Upper lobe of right lung (tissue), 1 donor: ENCODE measurements around the gene PDLIM7. TPM values are rescaled to one million over a fixed set of nuclear protein-coding genes. Genes with fewer than 3 reads are reported as not detected.
A peak's percentile ranks its signal among the peaks of the same experiment; 100 is the strongest.

Experiments
- ATAC-seq: fragments of 200-7000 bp; cut with Tn5 transposase; one replicate; pipeline ENCODE4 v1.9.1; 2020; ENCODE audit warnings: mild to moderate bottlenecking, moderate library complexity
- DNase-seq: peaks from one replicate; pipeline ENCODE4 v3.0.0-alpha.2; 2020
- H3K27ac ChIP-seq: fragments of 200-600 bp; one replicate; pipeline ENCODE4 v1.8.0; 2022
- H3K27me3 ChIP-seq: fragments of 200-600 bp; one replicate; pipeline ENCODE4 v1.8.0; 2022; ENCODE audit warnings: mild to moderate bottlenecking
- H3K36me3 ChIP-seq: fragments of 200-600 bp; one replicate; pipeline ENCODE4 v1.8.0; 2022
- H3K4me1 ChIP-seq: fragments of 200-600 bp; one replicate; pipeline ENCODE4 v1.8.0; 2022
- H3K4me3 ChIP-seq: fragments of 200-600 bp; one replicate; pipeline ENCODE4 v1.8.0; 2022; ENCODE audit warnings: mild to moderate bottlenecking
- H3K9me3 ChIP-seq: fragments of 200-600 bp; one replicate; pipeline ENCODE4 v1.8.0; 2022
- CTCF ChIP-seq: fragments of 200-600 bp; IDR thresholded peaks from one replicate; pipeline ENCODE4 v1.8.0; 2022; ENCODE audit warnings: antibody characterized with exemption
- intact Hi-C: fragments of 100-400 bp; cut with DNase I; formaldehyde crosslinking; loops from one replicate; pipeline ENCODE4 v1.11.0; 2022
- total RNA-seq: library from RNA; stranded (reverse); fragmentation: NEBNext Ultra II Directional; extraction: Animal tissue kit (Norgen Biotek cat#: 25700); gene quantifications from one replicate; pipeline ENCODE4 v1.2.1, GENCODE V29; 2021
- donor health status: DM: no; HTN: yes; CAD: no; lungs with severe emphysema.

PDLIM7 gene
- total RNA-seq, 1 donor from 2014 or later = 59.1 TPM

GRCh38 chr5:177492841-177493240 is 4.6 kb downstream of the PDLIM7 start:
- ATAC-seq (no peak), DNase-seq (no peak)
- TF ChIP-seq CTCF = no peak
- no peak overlapping the region for H3K4me3 ChIP-seq
- H3K9me3 ChIP-seq = no peaks in the 10 kb centered on the region
- peaks cover 26% of the 10 kb centered on the region for H3K36me3 ChIP-seq
- intact Hi-C loops = no loop called here
- H3K27ac ChIP-seq = no peak overlapping the region
- H3K27me3 ChIP-seq = no peaks in the 10 kb centered on the region
- H3K4me1 ChIP-seq = peaks cover 37% of the 10 kb centered on the region

- intact Hi-C loops = no loop called here
- no peak overlapping the region for H3K4me3 ChIP-seq
- no peak for TF ChIP-seq CTCF
- no peak for ATAC-seq
- H3K4me1 ChIP-seq = peaks cover 37% of the 10 kb centered on the region
- no peaks in the 10 kb centered on the region for H3K9me3 ChIP-seq
- H3K27me3 ChIP-seq = no peaks in the 10 kb centered on the region
- no peak overlapping the region for H3K27ac ChIP-seq
- H3K36me3 ChIP-seq = peaks cover 32% of the 10 kb centered on the region
- no peak for DNase-seq
Measured at GRCh38 chr5:177491983-177492746, 5.2 kb downstream of the PDLIM7 start.

DNA sequence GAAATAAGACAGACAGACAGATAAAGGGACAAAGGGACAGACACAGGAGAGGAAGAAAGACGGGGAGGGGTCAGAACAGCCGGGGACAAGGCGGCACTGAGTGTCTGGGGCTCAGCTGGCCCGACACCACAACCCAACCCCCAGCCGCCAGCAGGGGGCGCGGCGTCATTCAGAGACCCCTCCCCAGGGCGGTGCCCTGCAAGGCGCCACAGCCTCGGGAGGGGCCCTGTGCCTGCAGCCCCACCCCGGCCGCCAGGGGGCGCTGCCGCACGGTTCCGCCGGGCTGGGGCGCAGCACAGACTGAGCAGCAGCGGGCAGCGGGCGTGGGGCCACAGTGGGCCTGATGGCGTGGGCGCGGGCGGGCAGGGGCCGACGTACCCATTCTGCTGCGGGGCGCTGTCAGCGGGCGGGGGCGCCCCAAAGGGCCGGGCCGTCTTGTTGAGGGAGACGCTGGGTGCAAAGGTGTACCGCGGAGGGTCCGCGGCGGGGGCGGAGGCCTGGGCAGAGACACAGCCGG is 5.9 kb downstream of the PDLIM7 start:
- H3K4me1 ChIP-seq = peaks cover 35% of the 10 kb centered on the region
- TF ChIP-seq CTCF = peak; percentile 47
- ATAC-seq (peak; percentile 2), DNase-seq (no peak)
- peaks cover 35% of the 10 kb centered on the region for H3K36me3 ChIP-seq
- no peak overlapping the region for H3K4me3 ChIP-seq
- H3K9me3 ChIP-seq = no peaks in the 10 kb centered on the region
- H3K27me3 ChIP-seq = no peaks in the 10 kb centered on the region
- H3K27ac ChIP-seq = no peak overlapping the region
- intact Hi-C loops = no loop called here

DNA sequence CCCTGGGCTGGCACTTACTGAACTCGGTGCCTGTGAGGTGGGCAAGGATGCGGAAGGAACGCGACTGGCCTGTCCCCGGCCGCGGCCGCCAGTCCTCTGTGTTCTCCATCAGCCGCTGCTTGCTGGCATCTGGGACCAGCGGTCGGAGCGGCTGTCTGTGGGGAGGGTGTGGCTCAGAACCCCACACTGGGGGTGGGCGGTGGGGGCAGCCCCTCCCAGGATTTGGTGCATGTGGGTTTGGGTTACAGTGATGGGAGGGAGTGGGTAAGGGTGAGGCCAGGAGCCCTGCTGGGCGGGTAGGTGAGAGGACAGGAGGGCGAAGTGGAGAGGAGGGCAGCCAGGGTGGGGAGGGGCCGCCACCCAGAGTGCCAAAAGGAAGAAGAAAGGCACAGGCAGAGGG is 6.4 kb downstream of the PDLIM7 start:
- ATAC-seq (no peak), DNase-seq (no peak)
- Histone ChIP-seq H3K27me3 (no peaks in the 10 kb centered on the region), H3K4me3 (no peak overlapping the region), H3K4me1 (peaks cover 30% of the 10 kb centered on the region), H3K36me3 (peaks cover 40% of the 10 kb centered on the region), H3K27ac (no peak overlapping the region), H3K9me3 (no peaks in the 10 kb centered on the region)
- intact Hi-C loops = no loop called here
- TF ChIP-seq CTCF = no peak

DNA sequence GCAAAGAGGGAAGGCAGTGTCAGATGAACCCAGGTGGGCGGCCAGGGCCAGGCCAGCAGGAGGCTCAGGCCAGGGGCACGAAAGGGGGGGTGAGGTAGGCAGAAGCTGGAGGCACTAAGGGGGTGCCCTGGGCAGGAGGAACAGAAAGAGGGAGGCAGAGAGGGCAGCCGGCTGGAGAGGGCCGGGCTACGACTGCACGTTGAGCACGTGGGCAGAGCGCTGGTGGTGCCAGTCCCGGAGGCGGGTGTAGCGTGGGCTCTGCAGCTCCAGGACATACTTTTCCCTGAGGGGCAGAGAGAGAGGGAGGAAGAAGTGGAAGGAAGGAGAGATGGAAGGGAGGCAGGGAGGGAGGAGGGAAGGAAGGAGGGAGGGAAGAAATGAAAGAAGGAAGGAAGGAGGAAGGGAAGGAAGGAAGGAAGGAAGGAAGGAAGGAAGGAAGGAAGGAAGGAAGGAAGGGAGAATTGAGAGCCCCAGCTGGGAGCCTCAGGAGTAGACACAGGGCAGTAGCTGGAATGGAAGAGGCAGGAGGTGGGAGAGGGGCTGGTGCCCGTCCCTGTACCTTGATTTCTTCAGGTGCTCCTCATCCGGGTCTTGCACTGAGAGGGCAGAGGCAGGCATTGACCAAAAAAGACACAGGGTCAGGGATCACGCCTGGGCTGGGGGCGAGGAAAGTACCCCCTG is 7.0 kb downstream of the PDLIM7 start:
- no peaks in the 10 kb centered on the region for H3K27me3 ChIP-seq
- H3K4me1 ChIP-seq = peaks cover 25% of the 10 kb centered on the region
- DNase-seq (no peak), ATAC-seq (no peak)
- peaks cover 45% of the 10 kb centered on the region for H3K36me3 ChIP-seq
- no peak overlapping the region for H3K27ac ChIP-seq
- intact Hi-C loops = no loop called here
- no peak for TF ChIP-seq CTCF
- H3K9me3 ChIP-seq = no peaks in the 10 kb centered on the region
- H3K4me3 ChIP-seq = no peak overlapping the region
